NCI-H1048 (cell line): ENCODE results near the gene TMEM18.
"Not testable (repeated sequence)": the region's sequence is repeated elsewhere in the genome, so short reads cannot be mapped to it uniquely, and the experiment has no call there.

Source experiments
- DNase-seq: peaks from one replicate; lab custom pipeline; 2025; lab: John Stamatoyannopoulos, UW

Gene TMEM18

DNA sequence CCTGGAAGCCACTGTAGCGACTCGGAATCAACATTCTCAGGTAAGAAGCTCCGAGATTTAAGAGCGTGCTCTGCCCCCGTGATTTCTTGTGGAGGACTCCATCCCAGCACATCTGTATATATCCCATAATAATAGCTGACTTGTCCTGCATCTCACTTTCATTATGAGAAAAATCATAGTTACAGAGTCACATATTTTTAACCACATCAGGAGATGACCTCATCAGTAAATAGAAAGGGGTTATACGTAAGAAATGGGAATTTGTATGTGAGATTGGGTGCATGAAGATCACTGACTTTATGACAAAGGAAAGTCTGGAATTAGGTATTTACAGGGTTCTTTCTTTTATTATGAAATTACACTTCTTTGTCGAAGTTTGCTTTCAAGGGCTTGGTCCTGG, 16.4 kb upstream of the TMEM18 start:
- no peak for DNase-seq

DNA sequence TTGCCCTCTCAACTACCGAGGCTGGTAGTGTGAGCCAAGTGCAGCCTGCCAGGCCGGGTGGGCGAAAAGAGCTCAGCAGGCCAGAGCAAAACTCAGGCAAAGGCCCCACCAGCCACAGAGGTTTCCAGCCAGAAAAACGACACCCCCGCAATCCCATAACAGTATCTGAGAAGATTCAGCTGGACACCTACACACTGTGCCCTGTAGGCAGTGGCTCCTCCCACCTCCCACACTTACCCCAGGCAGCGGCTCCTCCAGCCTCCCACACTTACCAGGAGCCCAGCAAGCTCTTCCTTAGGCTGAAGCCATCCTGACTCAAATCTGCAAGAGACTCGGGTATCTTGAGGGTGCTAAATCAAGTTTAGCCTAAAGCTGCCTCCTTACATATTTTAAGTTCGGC, 15.6 kb upstream of the TMEM18 start:
- no peak for DNase-seq

DNA sequence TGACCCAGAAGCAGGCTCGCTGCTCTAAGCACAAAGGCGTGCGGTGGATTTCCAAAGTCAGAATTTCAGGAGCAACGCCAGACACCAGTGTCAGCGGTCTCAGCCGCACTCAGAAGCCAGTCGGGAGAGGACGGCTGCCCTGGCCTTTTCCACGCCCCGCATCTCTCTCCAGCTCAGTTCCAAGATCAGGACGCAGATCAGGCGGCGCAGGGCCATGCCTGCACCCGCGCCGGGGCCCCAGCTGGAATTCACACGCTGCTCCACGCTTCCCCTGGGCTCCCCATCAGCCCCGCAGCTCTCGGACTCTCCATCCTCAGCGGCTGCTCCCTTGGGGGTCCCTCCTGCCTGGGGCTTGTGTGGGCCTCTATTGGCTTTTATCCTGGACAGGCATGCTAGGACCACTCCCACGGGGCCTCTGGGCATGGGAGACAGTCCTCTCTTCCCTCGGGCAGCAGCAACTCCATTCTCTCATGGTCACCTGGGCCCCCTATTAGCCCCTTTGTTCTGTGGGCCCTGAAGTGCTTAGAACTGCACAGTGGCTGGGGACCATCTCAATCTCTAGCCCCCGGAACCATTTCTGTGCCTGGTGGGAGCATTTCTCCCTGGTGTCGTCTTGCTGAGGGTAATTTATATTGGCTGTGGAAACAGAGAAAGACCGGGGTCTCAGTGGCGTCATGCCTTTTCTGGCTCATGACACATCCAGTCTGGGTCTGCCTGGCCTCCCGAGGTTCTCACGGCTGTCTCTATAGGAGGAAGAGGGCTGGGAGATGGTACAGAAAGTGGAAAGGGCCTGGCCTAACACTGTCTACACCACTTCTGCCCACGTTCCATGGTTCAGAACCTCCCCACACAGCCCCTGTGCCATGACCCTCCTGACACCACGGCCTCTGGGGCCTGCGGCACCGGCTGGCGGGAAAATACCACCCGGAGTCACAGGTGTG, 14.9 kb upstream of the TMEM18 start:
- no peak for DNase-seq

DNA sequence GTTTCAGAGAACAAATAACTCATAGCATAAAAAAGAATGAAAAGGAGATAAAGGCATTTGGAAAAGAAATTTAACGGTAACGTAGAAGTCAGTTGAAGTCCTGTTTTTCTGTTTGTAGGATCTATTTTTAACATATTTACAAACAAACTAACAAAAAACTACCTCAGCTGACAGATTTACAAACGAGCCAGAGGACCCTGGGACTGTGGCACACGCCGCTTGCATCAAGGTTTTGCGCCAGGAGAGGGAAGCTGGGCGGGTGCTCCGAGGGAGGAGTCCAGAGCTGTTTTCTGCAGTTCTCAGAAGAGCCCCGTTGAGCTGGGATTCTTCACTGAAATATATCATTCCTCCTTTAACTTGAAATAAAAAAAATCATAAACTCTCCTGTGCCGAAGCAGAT, 13.6 kb upstream of the TMEM18 start:
- DNase-seq: no peak

DNA sequence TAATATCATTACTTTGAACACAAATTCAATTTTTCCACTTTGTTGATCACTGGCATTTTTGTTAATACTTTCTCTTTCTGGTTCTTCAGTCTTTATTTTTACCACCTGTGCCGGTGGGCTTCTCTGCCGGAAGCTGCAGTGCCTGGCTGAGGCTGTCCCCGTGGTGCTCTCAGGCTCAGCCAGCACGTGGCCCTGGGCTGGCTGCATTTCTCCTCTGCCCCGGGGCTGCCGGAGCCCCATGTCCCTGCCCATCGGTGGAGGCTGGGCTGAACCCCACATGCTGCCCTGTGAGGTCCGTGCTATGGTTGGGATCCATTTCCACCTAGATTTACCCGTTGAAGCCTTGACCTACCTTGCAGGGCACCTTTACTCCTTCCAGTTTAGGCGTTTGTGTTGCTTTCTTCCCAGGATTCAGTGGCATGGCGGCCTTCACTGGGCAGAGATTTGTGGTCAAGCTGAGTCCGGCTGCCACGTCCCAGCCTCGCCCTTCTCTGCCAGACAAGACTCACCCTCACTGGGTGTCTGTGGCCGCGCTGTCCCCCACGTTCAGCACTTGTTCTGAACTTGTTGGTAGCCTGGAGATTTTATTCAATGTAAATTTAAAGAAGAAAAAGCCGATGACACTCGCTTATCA, 12.8 kb upstream of the TMEM18 start:
- no peak for DNase-seq

DNA sequence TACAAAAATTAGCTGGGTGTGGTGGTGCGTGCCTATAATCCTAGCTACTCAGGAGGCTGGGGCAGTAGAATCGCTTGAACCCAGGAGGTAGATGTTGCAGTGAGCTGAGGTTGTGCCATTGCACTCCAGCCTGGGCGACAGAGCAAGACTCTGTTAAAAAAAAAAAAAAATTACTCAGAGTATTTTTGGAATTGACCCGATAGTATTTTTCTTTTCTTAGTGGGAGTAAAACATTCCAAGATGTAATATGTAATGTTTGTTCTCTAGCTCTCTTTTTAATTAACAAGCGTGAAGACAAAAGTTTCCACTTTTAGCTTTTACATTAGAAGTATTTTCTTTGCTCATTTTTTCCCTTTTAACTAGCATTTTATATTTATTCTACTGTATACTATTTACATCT, 12.0 kb upstream of the TMEM18 start:
- no peak for DNase-seq

DNA sequence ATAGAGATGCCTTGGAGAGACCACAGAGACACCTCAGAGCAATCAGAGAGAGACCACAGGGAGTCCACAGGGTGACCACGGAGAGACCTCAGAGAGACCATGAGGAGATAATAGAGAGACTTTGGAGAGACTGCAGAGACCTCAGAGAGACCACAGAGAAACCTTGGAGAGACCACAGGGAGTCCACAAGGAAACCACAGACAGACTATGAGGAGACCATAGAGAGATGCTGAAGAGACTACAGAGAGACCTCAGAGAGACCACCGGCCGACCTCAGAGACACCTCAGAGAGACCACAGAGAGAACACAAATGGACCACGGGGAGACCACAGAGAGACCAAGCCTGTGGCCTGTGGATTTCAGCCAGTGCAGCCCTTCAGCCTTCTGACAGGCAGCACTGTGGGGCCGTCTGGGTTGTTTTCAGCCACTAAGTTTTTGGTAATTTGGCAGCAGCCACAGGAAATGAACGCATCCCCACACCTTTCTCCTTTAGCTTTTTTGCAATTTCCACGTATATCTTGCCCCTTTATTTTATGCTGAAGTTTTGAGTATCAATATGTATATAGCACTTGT, 11.4 kb upstream of the TMEM18 start:
- DNase-seq: no peak

DNA sequence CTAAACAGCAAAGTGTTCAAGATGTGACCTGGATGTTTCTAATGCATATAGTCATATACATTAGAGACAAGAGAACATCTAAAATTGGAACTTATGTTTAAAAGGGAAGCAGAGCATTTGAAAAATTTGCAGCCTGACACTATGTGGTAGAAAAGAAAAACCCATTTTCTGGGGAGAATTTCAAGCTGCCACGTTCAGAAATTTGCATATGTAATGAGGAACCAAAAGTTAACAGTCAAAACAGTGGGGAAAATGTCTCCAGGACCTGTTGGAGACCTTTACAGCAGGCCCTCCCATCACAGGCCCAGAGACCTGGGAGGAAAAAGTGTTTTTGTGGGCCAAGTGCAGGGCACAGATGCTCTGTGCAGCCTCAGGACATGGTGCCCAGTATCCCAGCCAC, 8.2 kb upstream of the TMEM18 start:
- no peak for DNase-seq

DNA sequence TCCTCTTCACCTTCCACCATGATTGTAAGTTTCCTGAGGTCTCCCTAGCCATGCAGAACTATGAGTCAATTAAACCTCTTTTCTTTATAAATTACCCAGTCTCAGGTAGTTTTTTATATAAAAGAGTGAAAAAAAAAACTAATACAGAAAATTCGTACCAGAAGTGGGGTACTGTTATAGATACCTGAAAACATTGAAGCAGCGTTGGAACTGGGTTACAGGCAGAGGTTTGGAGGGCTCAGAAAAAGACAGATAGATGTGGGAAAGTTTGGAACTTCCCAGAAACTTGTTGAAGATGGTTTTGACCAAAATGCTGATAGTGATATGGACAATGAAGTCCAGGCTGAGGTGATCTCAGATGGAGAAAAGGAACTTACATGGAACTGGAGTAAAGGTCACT, 7.7 kb upstream of the TMEM18 start:
- DNase-seq: not testable (repeated sequence)

DNA sequence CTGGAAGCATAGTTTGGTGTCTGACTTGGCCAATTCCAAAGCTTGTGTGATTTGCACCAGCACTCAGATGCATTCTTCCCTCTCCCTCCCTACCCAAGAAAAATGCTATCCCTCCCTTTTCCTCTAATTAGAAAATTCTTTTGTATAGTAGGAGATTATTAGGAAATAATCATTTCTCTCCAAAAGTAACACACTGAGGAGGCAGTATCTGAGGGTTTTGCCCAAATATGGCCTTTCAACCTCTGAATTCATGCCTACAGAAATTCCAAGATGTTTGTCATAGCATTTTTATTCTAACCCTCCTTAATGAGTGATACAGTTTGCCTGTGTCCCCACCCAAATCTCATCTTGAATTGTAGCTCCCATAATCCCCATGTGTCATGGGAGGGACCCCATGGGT, 5.0 kb upstream of the TMEM18 start:
- DNase-seq: no peak

DNA sequence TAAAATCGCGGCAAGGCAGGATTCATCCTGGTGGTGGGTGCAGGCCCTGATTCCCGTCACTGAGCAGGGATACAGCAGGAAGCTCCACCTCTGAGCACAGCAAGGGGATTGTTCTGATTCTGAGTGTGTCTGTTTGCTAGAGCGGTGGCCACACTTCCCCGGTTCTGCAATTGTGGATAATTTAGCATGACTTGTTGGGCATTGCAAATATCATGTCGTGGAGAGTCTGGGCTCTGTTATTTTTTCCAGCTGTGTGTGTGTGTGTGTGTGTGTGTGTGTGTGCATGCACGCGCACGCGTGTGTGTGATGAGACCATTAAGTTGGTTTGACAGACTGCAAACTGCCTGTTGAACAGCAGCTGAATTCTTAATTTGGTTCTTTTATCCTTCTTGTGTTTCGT, 4.1 kb upstream of the TMEM18 start:
- no peak for DNase-seq

DNA sequence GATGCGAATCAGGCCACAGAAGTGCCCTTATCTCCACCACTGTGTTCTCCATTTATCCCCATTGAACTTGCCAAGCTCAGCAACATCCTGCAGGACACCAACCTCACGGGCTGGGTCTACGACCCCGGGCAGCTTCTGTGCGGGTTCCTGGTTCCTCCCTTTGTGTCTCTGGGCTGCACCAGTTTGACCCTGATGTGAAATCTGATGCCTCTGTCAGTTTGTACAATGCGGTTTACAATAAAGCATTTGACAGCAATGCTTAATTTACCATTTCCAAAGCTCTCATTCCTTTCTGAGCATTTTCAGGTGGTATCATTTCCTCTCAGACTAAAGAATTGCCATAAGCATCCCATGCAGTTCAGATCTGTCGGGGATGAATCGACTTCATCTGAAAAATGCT, 3.3 kb upstream of the TMEM18 start:
- DNase-seq: no peak

DNA sequence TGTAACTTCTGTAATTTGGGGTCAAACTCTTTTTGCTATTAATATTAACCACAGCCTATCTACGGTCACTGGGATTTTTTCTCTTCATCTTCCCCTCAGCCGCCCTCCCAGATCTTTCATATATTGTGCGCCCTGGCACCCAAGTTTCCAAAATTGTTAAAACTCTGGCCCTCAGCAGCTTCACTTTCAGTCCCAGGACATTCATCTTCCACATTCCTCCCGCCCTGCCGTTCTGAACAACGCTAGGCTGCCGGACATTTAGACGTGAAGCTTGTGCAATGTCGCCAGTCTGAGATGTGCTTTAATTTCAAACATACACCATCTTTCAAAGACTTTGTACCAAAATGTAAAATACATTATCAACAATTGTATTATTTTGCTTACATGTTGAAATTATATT, 1.8 kb upstream of the TMEM18 start:
- DNase-seq: no peak

DNA sequence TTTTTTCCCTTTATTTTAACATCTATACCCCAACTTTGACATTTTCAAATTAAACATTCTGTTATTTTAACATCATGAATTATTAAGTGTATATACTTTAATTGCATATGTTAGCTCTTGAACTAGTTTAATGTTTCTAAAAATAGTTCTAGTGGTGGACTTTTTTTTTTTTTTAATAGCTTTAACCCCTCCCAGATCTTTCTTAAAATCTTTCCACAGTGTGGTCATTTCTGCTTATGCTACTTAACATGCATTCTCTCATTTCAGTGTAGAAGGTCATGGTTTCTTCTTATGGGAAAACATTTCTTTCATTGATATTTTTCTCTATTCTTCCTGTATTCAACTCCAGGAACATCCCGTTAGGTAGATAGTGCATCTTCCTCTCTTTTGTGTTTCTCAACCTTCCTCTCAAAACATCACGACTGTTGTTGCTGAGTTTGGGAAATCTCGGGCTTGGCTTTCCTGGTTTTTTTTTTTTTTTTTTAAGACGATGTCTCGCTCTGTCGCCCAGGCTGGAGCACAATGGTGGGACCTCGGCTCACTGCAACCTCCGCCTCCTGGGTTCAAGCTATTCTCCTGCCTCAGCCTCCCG, 849 bp upstream of the TMEM18 start:
- no peak for DNase-seq

DNA sequence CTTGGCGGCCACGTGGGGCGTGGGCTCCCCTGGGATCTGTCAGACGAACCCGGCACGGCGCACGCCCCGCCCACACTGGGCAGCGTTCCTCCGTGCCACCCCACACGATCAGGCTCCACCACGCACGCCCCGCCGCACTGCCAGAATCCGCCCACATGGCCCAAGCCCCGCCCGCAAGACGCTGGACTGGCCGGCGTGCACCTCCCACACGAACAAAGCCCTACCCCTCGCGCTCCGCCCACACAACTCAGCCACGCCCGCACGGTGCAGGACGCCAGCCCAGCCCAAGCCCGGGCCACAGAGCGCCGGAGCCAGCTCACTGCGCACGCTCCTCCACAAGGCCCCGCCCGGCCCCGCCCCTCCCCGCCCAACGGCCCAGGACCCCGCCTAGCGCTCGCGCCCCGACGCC, 555 bp downstream of the TMEM18 start:
- DNase-seq: peak; percentile 90

DNA sequence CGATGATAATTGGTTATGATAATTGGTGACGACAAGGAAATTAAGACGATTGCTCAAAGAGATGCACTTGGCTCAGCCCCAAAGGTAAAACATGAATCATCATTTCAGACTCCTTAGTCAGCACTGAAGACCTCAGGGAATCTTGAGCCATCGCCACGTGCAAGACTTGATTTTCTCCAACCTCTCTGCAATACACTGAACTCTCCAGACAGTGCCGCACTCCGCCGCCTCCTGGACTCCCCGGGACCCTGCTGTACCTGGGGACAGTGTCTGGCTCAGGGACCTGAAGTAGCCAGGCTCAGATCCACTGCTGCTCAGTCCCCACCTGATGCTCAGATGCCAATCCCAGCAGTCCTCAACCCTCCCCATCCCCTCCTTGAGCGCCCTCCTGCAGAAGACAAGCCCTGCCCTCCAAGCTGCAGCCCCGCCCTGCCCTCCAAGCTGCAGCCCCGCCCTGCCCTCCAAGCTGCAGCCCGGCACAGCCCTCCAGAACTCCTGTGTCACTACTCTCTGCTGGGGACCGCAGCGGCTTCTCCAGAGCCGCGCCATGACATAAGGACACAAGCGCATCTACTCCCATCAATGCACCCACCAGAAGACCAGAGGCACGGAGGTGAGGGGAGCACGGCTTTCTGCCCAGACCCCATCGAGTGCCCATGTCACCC, 1.1 kb downstream of the TMEM18 start:
- DNase-seq: no peak

DNA sequence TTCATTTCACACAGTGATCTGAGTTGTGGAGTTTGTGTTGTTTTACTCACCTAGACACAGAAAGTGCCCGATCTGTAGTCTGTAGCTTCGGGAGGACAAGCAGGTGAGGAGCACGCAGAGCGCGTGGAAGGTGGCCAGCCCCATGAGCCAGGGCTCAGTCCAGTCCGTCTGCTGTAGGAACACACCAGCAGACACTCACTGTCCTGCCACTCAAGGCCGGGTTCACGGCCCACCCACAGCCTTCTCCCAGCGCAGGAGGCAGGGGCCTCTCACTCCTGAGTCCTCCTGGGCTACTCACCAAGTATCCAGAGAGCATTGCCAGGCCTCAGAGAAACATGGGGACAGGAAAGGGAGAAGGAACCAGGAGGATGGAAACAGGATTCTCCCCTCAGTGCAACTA, 1.7 kb downstream of the TMEM18 start:
- no peak for DNase-seq

DNA sequence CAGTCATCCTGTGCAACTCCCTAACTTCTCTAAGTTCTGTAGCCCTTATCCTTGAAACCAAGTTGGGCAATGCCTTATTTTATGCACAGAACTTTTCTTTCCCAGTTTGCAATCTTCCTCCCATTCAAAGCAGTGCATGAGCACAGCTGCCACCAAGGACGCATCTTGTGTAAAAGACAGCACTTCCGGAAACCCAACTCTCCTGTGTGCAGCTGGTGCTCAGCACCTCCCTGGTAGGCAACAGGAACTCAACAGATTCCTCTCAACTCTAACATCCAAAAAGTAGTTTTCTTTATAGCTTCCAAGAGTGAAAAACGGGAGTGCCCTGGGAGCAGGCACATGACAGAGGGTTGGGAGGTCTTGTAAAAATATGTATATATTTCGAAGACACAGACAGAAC, 2.2 kb downstream of the TMEM18 start:
- no peak for DNase-seq

DNA sequence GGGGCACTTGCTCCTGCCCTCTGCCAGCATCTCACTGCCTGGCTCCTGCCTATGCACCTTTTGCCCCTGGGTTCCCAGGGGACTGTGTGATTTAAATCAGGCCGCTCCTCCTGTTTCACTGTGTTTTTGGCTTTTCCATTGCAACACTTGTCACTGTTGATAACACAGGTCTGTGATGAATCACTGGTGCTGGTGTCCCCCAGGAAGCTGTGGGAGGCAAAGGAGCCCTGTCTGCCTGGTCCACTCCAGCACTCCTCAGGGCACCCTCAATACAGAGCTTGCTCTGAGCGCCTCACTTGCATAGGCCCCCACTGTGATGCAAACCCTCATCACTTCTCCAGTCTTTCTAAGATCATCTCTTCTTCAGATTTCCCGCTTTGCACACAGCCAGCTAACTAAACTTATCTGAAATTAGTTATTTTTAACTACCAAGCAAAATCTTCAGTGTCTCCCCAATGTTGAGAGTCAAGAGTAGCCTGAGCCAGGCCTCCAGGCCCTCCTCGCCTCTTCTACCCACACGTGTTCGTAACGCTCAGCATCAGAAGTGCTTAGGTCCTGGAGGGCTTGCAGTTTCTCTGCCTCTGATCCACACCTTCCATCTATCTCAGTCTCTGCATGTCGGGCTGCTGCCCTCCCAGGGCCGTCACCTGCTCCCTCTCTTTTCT, 2.8 kb downstream of the TMEM18 start:
- DNase-seq: no peak

DNA sequence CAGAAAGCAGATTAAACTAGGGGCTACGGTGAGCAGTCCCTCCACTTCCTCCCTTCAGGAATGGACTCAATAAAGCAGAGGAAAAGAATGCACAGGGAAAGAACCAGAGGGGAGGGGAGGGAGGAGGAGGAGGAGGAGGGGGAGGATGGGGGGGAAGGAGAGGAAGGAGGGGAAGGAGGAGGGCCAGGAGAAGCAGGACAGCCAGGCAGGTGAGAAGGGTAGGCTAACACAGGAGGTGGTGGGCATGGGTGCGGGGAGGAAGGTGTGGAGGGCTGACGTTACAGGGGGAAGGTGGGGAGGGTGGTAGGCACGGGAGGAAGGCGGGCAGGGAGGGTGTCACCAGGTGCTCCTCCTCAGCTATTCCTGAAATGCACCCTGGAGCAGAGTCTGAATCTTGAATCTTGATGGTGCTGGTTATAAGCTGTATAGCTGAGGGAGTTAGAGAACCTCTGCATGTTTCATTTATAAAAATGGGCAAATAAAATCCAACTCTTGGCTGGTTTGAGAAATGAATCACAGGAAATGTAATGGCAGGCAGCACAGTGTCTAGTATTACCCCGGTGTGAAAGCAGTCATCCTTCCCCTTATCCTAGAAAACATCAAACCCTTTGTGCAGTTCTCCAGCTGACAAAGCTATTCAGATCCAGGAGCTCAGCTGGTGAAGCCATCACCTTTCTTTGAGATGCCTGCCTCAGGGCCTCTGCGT, 3.4 kb downstream of the TMEM18 start:
- DNase-seq: no peak

DNA sequence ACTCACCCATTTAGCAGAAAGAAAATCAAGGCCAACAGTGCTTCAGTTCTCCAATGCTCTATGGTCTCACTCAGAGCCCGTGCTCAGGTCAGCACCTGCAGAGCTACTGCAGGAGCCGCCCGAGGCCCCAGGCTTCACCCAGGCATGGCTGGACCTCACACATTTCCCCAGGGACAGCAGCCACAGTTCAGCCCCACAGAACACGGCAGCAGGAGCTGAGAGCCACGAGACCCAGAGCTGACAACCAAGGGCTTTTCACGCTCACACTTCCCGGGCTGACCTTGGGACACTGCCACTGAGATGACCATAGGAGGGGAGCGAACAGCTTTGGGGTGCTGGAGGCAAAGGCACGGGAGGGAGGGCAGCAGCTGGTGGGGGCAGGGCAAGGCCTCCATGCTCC, 4.2 kb downstream of the TMEM18 start:
- DNase-seq: no peak
